GM18868 (cell line): ENCODE measurements around the gene MSS51.

Experiments used
- ATAC-seq: cut with Tn5 transposase; IDR thresholded peaks from one replicate; pipeline ENCODE4 v1.9.1; 2021; ENCODE audit warnings: mild to moderate bottlenecking, moderate library complexity; ENCODE audit not compliant: unreplicated experiment

MSS51 gene

DNA sequence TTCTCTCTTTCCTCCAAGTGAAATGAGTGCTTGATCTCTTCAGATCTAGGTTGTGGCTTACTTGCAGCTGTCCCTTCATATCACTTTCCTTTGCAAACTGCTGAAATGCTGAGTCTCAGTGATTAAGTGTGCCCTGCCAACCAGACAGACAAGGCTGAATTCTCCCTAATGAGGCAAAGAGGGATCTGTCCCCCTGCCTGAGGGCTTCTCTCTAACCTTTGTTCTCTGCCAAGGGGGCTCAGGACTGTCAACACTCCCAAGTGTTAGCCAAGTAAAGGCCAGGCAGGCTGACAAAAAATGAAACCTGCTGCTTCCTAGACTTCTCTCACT, at the start of gene MSS51:
TSS of gene MSS51 (minus strand) at position 24 of the 330 bp plus-strand sequence. CDS start 5,277 bp downstream, outside the sequence.
- no peak for ATAC-seq

DNA sequence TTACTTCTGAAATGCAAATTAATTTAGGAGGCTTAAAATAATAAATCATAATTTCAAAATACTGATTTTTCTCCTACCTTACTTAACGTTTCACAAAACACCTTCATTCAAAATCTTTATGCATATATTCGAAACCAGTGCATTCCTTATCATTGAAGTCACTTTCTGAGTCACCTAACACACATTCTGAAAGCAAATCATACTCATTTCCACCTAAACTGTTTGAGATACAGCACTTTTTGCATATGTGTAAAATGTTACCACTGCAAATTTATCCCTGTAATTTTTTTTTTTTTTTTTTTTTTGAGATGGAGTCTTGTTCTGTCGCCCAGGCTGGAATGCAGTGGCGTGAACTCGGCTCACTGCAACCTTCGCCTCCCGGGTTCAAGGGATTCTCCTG, 46.8 kb upstream of the MSS51 start:
- ATAC-seq, result no peak

DNA sequence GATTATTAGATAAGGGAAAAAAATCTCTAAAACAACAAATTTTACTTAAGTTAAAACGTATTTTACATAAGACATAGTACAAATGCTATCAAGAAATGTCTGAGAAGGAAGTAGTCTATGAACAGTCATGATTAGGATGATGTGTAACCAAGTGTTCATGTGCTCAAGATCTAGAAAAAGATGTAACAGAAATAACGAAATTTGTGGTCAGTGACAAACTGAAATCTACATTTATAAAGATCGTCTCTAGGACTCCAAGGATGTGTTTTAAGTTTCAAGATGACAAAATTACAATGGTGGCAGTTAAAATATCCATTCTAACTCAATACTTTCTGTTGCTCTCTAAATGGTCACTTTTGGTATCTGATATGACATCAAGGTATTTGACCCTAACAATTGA, 45.3 kb upstream of the MSS51 start:
- no peak for ATAC-seq

DNA sequence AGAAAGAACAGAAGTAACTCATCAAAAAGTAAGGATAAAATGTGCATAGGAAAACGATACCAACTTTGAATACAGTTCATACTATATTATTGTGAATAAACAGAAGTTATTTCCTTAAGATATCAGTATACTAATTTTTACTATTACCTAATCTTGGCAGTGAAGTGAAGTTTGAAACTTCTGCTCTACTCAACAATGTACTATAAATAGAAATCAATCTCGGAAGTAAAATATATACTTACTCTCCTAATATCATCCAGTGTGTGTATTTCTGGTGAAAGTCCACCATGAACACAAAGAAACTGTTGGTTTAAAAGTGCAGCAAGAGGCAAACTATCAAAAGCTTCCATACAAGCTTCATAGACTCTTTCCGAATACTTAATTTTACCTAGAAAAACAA, 37.9 kb upstream of the MSS51 start:
- ATAC-seq, result no peak

DNA sequence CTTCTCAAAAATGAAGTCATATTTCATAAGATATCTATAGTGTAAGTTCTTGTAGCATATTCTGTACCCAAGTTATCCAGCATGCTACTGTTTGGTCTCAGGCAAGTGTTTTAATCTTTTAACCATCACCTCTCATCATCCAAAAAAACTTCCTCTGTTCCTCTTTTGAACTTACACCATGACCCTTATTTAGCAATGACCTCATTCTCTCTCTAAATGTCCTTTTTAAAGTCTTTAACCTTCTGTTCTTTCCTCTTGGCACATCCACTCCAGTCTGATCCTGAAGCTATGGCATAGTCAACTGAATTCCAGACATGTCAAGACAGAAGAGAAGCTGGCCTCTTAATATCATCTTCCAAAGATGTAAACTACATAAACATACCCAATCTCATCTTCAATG, 36.2 kb upstream of the MSS51 start:
- no peak for ATAC-seq

DNA sequence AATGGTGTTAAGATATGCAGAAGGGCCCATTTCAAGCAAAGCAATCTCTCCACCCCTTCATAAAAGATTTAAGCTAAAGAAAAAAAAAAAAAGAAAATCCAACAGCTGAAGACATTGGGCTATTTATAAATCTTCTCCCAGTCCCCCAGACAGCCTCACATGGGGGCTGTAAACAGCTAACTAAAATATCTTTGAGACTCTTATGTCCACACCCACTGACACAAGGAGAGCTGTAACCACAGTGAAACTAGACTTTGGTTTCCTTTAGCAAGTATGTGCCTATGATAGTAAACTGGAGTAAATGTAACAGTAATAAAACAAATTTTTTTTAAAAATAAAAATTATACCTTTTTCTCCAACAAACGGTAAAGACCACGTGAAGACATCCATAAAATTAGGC, 33.8 kb upstream of the MSS51 start:
- ATAC-seq, result no peak

DNA sequence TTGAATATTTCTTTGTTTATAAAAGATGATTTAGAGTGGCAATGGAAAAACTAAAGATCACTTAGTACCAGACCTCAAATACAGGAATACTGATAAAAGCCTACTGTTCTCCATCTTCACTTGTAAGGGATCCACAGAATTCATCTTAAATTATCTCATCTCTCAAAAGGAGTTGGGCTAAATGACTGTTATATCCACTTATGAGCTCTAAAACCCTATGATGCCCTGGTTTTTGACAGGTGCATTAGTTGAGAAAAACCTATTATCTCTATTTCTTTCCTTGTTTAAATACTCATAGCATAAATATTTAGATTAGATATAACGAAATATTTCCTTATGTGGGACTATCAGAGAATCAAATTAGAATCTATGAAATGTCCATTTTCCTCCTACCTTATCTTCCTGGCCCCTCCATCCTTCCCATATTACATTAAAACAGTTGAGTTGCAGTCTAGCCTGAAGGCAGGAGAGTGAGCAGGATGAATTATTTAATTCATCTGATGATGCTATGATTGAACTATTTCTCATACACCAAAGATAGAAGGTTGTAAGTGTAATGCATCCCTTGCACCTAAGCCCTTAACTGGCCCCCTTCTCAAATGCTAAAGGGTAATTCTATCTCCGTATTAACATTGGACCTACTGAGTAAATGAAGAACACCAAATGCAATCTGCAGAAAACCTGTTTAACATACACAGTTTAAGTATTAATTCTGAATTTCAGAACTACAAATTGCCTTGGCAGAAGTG, 32.8 kb upstream of the MSS51 start:
- no peak for ATAC-seq

DNA sequence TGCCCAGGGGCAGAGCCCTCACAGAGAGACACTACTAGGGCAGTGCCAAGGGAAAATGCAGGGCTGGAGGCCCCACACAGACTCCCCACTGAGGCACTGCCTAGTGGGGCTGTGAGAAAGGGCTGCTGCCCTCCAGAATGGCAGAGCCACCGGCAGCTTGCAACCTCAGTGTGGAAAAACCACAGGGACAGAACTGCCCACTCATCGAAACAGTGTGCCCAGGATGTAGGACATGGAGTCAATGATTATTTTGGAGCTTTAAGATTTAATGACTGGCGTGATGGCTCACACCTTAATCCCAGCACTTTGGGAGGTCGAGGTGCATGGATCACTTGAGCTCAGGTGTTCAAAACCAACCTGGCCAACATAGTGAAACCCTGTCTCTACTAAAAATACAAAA, 27.5 kb upstream of the MSS51 start:
- ATAC-seq, result no peak

DNA sequence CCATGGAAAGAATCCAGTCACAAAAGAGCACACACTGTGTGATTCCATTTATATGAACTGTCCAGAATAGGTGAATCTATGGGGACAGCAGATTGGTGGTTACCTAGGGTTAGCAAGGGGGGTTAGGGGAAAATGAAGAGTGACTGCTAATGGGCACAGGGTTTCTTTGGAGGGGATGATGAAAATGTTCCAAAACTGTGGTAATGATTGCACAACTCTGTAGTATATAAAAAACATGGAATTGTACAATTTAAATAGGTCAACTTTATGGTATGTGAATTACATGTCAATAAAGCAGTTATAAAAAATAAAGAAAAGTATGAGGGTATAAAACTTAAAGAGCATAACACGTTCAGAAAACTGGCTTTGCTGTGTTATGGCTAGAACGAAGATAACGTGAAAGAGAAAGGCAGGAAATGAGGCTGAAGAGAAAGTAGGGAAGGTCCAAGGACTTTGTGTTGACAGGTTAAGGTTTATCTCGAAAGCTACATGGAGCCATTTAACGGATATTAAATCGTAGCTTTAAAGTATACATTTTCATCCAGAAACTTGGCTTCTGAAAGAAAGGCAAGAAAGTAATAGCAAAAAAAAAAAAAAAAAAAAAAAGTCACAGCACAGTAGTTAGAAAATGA, 26.4 kb upstream of the MSS51 start:
- no peak for ATAC-seq

DNA sequence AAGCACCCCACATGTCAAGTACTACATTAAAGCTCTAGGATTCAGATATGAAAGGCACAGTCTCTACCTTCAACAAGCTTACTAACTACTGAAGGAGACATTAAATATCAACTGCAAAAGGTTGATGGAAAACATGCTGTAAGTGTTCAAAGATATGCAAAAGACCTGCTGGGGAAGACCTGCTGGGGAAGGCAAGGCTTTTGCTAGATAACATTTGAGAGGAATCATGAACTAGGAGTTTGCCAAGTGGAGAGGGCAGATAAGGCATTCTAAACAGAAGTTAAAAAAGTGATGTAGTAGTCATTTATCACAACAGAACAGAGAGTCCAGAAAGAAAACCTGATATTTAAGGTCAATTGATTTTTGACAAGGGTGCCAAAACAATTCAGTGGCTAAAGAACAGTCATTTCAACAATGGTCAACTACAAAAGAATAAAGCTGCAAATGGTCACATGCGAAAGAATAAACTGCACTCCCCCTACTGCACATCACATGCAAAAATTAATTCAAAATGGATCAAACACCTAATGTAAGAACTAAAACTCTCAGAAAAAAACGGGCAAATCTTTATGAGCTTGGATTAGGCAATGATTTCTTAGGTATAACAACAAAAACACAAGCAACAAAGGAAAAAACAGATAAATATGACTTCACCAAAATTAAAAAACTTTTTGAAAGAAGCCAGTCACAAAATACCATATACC, 23.0 kb upstream of the MSS51 start:
- ATAC-seq, result no peak

DNA sequence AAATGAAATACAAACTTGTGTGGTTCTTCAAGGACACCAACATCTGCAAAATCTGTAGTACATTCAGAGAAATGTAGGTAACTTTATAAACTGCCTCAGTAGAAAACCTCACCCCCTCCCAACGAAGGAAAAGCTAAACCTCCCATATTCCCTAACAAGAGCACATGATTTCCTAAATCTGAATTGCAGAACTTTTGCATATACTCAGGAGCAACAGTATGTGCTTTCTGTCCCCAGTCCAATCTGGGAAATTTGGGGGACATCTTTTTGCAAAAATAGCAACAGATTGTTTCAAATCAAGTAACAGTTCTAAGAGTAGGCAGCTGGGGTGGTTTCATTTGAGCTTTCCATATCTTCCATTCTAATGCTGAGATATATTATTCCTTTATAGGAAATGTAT, 15.8 kb upstream of the MSS51 start:
- ATAC-seq, result no peak

DNA sequence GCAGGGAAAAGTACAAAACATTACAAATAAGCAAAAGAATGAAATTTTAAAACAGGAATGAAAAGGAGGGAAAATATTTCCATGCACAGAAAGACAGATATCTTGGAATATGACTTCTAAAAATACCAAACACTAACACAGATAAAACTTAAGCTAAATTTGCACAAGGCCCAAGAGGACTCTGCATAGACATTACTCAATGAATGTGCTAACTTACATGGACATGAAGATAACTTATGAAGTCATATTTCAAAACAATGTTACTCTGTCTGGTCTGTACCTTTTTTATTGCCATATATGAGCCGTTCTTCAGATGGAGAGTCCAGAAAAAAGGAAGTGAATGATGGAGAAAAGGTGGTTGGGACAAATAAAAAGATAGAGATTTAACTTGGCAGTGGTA, 15.0 kb upstream of the MSS51 start:
- ATAC-seq, result no peak

DNA sequence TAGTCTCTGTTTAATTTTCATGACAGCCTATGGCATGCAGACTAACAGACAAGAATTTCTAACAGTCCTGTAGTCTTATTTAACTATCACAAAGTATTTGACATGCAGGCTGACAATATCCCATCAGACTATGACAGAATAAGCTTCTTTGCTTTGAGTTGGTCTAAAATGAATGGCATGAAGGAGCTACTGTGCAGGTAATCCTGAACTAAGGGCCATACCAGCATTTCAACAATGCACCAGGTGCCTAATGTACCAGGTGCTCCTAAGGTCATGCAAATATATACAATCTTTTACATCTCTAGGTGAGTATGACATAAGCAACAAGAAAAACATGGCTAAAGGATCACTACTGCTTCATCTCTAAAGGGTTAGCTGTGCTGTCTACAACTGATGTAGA, 13.6 kb upstream of the MSS51 start:
- ATAC-seq, result no peak

DNA sequence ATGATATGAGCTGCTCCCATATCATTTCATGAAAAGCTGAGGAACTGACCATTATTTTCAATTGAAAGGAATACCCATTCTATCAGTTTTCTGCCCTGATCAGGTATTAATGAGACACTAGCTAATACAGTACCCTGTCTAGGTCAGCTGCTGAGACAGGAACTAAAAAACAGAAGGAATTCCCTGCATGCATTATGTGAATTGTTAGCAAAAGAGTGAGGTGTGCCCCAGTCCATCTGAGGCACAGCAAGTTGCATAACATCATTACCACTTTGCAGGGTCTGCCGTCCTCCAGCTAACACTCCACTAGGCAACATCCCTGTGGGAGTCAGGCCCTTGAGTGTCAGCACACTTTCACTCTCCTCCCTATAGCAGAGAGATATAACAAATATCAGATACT, 11.1 kb upstream of the MSS51 start:
- no peak for ATAC-seq

DNA sequence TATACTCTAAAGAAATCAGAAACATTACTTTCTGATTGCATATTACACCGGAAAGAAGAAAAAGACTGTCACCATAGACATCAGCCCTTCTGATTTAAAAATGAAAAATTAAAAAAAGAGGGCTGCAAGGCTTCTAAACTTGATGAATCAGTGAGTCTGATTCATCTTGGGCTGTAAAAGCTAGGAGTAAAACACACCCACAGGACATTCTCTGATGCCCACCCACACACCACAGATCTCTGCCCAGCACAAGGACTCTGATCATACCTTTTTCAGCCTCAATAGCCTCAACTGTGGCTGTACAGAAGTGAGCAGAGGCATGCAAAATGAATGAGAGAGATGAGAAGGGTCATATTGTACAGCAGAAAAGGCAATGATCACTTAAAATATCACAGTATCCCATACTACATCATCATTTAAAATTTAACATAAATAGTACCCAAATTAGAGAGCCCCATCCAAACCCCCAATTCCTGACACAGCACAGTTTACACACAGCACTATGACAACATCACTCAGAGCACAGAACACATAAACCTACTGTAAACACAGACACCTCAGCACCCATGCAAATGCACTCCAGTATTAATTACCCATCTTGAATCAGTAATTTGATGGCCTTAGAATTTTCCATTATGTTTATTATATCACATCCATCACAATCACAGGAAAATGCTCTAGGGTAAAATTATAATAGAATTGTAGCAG, 6.4 kb upstream of the MSS51 start:
- no peak for ATAC-seq

DNA sequence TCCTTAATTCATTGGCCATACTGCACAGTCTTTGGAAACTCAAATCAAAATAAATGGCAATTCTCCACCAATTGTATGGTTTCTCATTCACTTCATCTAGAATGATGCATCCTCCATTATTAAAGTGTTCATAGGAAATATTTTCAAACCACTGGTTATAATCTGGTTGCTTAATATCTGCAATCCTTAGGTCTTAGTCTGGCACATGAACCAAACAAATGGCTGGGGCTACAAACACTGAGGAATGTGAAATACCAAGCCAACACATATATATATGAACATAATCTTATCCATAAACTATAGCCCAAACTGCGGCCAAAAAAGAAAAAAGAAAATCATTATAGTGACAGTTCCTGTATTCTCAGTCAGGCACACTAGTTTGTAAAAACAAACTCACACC, 5.7 kb upstream of the MSS51 start:
- ATAC-seq, result no peak

DNA sequence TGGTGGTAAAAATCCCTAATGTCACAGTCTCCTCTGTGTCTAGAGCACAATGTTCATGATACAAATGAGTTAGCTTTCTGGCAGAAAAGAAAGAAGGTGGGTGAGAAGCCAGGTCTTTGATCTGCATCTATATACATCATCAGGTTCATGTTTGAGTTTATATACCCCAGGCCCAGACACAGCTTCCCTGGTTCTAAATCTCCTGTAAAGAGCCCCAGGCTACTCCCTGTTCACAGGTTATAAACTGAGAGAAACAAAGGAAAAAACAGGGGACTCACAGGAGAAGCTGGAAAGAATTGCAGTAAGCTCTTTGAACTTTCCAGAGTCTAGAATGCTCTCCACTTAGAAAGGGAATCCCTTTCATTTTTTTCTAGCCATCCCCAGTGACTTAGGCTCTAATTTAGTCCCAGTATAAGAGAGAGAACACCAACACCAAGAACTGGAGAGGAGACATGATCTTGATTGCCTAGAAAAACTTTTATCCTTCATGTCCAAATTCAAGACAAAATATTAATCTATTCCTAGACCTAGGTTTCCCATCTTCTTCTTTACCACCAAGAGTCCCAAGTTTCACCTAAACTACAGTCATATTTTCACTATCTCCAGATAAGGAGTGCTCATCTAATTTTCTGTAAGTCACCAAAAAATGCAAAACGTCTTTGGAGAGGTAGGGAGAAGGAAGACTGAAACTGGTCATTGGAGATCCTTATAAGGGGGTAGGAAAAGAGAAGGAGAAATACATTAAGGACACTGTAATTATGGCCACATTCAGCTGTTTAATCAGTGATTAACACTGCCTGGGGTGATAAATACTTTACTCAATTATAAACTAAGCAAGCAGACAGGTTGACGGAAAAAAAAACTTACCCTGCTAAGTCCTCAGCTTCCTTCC, 469 bp downstream of the MSS51 start:
- no peak for ATAC-seq

DNA sequence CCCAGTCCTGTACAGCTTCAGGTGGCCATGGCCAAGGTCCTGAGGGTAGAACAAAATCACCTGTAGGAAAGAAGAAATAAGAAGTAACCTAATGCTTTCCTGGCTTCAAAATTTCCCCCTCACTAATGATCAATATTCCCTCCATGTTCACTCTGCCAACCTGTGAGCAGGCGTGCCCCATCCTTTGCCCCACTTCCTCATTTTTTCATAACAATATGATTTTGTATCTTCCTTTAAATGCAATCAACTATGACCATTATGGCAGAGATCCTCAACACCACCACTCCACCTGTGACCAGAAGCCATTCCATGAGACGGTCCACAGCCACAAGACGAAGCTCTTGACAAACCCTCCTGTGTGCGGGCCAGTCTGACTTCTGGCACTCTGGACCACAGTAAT, 7.0 kb downstream of the MSS51 start:
- no peak for ATAC-seq

DNA sequence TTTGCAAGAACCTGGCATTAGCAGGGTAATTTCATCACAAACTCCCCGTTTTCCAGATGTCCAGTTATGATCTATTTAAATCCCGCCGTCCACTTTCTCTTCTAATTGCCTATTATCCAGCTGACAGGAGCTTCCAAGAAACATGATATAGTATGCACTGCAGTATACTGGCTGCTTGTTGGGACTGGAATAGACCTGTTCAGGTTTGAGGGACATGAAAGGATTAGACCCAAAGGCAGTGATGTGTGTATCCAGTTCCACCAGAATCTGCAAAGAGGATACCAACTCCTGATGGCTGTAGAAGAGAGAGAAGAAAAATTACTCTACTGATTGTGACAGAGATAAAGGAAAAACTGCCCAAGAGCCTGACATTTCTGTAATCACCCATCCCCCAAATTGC, 8.9 kb downstream of the MSS51 start:
- ATAC-seq, result no peak

DNA sequence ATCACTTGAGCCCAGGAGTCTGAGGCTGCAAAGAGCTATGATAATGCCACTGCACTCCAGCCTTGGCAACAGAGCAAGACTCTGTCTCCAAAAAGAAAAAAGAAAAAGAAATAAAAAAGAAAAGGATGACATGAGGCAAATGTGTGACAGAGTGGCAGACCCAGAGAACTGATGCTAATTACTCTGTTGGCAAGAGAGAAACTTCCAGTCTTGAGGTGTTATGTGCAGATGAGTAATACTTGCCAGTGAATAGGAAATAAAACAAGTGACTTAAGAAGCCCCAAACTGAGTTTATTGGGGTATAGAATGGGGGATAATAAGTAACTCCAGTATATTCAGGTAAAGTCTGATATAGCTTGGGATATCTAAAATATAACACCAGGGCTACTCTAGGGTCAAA, 10.1 kb downstream of the MSS51 start:
- ATAC-seq, result no peak

DNA sequence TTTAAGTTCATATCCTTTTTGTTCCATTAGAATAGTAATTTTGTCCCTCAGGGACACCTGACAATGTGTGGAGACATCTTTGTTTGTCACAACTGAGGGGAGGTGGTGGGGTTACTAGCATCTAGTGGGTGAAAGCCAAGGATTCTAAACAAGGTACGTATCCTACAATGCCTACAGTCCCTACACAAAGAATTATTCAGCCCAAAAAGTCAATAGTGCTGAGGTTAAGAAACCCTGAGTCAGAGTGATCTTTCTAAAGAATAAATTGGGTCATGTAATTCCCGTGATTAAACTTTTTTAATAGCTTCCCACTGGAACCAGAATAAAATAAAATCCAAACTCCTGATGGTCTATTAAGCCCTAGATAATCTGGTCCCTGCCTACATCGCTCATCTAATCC, 16.8 kb downstream of the MSS51 start:
- no peak for ATAC-seq
